ENCODE data around the gene ZNF786.

GRCh38 chr7:149027055-149027454 is 63.5 kb downstream of the ZNF786 start:
- TF ChIP-seq EZH2 (IDR thresholded peaks at IDR 0.05; ENCODE audit: insufficient read depth, poor library complexity, severe bottlenecking), result no peak
- no peak for TF ChIP-seq EZH2phosphoT487 (IDR thresholded peaks at IDR 0.05; ENCODE audit: insufficient read depth, low read depth)
